Measurements from ENCODE around the gene CD58.
"Not testable (repeated sequence)": the region's sequence is repeated elsewhere in the genome, so short reads cannot be mapped to it uniquely, and the experiment has no call there.

The CD58 gene

DNA sequence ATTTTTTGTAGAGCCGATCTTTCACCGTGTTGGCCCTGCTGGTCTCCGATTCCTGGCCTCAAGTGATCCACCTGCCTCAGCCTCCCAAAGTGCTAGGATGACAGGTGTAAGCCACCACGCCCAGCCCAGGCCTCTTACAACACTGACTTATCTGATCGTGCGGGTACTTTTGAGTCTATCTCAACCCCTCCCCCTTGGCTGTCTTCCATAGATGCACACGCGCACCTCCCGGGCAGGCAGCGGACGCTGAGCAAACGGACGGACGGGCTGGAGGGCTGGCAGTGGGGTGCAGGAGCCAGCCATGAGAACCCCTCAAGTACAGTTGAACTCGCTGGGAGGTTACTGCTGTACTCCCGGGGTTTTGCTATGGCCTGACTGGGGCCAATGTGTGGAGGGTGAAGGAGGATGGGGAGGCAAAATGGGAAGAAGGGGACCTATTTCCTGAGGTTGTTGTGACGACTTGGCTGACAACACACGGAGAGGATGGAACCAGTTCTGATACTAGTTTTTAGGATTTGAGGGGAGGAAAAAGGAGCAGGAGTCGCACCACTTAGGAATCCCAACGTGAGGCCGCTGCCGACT, 959 bp downstream of the CD58 start:
- DNase-seq = no peak

DNA sequence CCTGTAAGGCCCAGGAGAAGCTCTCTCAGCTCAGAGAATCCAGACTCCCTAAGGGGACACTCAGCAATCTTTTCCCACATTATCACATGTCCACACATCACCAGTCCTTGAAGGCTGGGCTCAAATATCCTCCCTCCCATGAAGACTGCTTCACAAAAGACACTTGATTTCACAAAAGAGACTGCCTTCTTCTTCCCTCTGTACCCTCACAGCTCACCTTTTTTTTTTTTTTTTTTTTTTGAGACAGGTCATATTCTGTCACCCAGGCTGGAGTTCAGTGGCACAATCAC, 1.5 kb downstream of the CD58 start:
- DNase-seq = no peak

DNA sequence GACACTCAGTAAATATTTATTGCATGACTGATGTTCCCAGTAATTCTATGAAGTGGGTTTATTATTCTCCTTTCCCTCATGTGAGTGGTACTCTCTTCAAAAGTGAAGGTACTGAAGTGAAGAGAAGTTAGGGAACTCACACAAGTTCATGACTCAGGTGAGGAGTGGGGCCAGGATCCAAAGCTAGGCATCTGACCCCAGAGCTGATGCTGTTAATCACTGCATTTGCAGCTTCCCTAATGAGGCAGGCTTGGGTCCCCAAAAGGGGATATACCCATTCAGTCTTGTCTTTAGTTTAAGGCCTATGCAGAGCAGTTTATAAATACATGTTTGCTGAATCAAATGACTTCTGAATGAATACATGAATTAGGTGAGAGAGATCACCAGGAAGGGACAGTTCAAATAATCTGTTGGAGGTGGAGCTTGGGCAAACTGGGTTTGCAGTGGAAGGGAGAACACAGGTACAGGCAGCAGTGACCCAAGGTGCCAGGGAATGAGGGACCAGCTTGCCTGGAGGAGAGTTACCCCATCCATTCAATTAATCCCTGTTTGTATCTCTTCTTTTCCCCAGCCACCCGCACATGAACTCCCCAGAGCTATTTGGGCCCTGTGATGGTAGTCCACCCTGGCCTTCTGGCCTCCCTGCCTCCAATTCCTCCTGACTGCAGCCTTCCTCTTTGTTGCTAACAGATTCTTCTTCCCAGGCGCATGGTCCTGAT, 2.0 kb downstream of the CD58 start:
- no peak for DNase-seq

DNA sequence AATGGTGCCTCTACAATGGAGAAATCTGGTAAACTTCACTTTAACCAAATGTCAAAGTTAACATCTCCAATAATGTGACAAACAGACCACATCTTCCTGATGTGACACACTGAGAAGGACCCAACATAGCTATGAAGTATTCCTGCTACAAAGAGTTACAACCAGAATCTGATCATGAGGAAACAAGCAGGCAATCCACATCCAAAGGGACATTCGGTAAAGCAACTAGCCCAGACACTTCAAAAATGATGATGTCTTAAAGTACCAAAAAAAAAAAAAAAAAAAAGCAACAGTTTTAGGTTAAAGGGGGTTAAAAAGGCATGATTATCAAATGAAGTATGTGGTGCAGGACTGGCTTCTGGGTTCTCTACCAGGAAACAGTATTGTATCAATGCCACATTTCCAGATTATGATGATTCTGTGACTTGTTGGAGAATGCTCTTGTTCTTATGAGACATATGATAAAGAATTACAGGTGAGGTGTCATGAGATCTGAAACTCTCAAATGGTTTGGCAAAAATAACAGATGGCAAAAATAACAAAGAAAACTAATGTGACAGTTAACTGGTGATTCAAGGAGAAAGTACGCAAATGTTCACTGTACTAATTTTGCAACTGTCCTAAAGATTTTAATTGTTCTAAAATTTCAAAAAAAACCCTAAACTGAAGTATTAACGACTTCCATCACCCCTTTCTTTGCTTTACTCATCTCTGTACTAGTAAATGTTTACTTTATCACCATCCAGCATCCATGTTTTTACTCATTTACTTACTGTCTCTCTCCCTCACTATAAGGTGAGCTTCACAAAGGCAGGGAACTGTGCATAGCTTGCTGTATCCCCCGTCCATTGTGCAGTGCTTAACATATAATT, 2.8 kb downstream of the CD58 start:
- no peak for DNase-seq

DNA sequence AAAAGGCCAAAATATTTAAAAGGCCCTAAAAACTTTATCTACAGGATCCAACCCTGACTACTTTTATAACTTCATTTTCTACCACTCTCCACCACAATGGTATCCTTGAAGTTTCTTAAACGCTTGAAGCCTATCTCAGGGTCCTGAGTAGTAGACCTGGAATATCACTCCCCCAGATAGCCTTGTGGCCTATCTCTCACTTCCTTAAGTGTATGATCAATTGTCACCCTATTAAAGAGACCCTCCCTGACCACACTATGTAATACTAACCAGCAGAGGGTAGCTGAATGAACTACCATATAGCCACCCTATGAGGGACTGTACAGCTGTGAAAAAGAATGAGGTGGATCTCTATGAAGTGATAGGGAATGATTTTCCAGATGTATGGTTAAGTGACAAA, 5.6 kb downstream of the CD58 start:
- no peak for DNase-seq

DNA sequence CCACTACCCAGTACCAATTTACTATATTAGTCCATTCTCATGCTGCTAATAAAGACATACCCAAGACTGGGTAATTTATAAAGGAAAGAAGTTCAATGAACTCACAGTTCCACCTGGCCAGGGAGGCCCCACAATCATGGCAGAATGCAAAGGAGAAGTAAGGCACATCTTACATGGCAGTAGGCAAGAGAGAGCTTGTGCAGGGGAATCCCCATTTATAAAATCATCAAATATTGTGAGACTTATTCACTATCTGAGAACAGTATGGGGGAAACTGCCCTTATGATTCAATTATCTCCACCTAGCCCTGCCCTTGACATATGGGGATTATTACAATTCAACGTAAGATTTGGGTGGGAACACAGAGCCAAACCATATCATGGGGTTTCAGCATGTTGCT, 6.4 kb downstream of the CD58 start:
- no peak for DNase-seq

DNA sequence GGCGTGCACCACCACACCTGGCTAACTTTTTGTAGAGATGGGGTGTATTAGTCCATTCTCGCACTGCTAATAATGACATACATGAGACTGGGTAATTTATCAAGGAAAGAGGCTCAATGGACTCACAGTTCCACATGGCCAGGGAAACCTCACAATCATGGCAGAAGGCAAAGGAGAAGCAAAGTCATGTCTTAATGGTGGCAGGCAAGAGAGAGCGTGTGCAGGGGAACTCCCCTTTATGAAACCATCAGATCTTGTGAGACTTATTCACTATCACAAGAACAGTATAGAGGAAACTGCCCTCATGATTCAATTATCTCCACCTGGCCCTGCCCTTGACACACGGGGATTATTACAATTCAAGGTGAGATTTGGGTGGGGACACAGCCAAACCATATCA, 8.4 kb downstream of the CD58 start:
- DNase-seq = not testable (repeated sequence)

DNA sequence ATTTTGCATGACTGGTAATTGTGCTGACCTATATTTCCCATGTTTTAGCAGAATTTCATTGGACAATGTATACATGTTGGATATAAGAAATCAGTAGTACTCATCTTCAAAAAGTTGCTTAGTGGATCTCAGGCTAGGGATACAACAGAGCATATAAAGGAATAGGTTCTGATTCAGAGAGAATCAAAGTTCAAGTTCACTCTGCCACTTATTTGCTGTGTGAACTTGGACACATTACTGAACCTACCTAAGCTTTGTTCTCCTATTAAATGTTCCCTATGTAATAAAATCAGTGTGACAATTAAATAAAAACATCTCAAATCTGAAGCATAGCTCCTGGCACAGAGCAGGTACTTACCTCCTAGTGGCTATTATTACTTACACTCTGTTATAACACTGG, 9.3 kb downstream of the CD58 start:
- no peak for DNase-seq

DNA sequence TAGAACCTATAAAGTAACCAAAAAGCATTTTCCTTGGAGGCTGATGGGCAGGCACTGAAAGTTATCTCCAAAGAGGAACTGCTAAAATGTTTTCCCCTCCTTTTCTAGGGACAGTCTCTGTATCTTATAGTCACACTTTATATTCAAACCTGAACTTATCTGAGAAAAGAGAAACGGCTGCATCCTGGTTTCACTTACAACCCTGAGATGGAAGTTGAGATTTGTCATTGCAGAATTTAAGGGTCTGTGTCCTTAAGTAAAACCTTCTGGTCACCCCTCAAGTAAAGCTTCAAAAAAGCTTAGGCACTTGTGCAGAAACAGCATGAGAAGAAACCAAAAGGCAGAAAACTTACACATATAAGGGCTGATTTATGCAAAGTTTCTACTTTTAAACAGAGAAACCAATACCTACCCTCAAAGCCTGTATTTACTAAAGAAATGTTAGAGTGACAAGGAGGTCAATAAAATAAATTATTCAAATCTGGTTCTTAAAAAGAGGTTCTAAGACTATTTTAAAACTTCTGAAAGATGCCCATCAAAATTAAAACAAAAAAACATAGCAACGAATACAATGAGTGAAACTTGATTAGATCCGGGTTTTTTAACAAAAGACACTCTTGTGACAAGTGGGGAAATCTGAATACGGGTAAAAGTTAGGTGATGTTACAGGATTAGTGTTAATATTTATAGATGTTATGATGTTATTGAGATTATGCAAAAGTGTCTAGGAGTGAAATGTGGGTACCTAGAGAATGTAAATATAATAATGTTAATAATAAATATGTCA, 9.9 kb downstream of the CD58 start:
- DNase-seq = no peak

DNA sequence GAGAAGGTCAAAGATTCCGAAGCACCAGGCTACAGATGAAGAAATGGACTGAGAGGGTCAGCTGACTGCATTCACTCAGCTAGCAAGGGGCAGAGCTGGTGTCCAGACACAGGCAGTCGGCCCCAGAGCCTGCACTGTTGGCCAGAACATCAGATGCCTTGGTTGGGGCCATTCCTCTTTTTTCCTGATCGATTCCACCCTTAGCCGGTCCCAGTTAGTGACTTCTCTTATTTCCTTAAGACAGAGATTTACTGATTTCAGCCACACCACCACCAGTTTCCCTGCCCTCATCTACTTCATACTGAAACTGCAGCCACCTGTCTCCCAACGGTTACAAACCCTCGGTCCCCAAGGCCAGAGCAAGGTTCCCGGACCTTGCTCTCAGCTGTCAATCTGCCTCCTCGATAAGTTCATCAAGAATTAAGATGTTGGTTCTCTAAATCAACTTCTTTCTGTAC, 11.5 kb downstream of the CD58 start:
- no peak for DNase-seq

DNA sequence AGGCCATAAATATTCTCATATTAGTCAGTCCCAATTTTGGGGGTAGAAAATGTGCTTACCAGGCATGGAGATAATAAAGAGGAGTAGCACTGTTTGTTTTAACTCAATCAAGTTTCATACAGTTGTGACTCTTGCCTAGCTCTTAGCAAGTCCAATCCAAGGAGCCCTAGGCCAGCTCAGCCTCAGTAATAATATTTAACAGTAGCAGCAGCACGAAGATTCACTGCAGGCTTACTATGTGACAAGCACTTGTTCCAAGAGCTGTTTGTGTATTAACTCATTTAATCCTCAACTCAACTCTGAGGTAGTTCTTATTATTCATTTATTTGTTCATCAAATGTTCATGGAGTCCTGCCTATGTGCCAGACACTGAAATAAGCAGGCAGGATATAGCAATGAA, 12.3 kb downstream of the CD58 start:
- DNase-seq = no peak

DNA sequence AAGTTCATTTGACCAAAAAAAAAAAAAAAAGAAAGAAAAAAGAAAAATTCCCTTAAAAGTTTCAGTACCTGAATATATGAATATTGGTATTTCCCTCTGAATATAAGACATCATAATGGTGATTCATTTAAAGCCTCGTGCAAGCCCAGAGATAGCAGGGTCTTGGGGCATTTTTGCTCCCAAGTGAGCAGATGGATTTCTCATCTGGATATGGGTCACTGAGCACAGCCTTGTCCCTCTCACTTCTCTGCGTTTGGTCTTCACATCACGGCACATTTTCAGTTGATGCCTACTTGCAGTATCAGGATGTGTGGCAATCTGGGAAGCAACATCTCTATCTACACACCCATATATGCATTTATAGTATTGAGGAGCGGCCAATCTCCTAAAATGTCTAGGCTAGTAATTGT, 12.7 kb downstream of the CD58 start:
- DNase-seq = no peak

DNA sequence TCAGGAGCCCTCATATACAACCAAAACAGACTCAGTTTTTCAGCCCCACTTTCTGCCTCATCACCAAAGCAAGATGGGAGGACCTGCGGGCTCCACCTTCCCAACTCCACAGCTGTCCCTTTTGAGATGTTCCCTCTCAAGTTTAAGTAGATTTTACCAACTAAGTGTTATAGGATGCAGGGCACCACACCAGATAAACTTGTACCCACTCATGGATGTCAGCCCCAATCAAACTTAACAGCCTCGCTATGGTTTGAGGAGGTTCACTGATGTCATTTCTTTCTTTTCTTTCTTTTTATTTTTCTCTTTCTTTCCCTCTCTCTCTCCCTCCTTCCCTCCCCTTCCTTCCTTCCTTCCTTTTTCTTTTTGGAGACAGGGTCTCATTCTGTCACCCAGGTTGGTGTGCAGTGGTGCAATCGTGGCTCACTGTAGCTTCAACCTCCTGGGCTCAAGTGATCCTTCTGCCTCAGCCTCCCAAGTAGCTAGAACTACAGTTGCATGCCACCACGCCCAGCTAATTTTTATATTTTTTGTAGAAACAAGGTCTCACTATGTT, 13.4 kb downstream of the CD58 start:
- DNase-seq = no peak

DNA sequence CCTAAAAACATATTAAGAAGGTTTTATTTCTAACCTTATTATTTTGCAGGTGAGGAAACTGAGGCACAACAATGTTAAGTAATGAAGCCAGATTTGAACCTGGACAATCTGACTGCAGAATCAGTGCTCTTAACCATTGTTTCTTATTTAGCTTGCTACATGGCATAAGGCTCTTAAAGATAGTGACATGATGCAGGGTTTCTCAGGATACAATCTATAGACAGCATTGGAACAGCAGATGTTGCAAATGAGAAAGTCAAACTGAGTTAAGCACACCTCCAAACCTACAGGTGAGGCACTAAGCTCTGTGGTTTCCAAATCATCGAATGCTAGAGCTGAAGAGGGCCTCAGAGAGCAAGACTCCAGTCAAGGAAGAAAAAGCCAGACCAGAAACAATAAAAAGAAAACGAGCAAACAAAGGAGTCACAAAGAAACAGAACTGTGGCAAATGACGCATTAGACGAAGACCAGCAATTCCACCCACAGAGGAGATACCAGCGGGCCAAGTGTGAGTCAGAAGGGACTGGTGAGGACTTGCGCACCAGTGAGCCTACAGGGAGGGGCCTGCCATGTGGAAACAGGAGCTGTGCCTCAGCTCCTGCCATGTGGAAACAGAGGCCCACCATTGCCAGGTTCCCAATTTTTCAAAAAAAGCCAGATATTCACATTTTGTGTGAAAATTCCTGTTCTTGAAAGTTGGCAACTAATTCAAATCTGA, 14.4 kb downstream of the CD58 start:
- no peak for DNase-seq

DNA sequence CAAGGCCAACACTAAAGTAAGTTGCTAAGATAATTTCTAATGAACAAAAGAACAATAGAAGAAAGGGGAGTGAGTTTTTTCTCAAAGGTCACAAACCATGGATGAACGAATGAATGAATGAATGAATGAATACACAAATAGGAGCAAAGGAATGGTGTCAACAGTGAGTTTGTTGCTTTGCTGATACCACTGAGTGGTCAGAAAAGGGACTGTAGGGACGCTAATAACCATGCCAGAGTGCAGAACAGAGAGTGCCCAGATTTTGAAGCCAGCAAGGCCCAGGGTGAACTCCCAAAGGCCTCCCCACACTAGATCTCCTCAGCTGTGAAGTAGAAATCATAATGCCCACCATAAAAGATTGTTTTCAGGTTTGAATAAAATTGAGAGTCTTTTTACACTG, 15.9 kb downstream of the CD58 start:
- DNase-seq = no peak

DNA sequence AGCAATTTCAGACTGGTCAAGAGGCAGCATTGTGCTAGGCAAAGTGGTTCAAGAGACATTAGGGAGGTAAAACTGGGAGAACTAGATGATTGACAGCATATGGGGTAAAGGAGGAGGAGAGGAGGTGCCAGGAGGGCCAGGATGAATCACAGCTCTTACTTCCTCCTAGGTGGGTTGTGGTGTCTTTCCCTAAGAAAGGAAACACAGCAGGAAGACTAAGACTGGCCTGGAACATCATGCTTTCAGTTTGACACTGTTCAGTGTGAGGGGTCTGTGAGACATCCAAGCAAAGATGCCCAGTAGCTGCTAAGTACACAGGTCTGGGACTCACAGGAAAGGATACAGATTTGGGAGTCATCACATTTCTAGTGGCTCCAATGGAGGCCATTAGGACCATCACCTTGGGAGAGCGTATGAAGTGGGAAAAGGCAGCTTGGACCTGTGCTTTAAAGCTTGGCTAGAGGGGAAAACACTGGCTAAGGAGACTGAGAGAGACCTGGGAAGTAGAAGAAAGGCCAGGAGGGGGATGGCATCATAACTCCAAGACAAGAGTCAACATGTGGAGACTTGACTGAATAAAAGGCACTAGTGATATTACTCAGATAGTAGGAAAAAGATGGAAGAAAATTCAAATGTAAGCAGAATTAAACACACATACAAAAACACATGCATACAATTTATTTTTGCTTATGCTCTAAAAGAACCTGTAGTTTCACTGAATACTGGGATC, 17.3 kb downstream of the CD58 start:
- DNase-seq = no peak

DNA sequence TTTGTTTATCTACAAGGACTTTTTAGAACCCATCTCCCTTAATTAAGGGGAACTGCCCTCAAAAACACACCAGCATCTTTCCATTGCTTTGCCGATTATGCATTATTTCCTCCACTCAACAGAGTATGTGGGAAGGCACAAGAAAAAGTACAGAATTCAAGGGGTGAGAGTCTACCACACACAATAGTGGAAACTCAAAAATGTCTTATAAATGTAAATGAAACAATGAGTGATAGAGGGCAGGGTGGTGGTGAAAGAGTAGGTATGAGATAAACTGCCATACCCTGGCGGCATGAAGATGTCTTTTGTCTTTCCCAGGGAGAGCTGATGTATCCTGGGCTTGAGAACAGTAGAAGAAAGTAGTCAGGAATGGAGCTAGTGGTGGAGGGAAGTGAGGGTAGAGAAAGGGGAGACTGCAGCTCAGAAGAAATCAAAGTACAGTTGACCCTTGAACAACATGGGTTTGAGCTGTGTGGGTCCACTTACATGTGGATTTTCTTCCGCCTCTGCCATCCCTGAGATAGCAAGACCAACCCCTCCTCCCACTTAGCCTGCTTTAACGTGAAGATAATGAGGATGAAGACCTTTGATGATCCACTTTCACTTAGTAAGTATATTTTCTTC, 24.4 kb downstream of the CD58 start:
- DNase-seq = no peak

DNA sequence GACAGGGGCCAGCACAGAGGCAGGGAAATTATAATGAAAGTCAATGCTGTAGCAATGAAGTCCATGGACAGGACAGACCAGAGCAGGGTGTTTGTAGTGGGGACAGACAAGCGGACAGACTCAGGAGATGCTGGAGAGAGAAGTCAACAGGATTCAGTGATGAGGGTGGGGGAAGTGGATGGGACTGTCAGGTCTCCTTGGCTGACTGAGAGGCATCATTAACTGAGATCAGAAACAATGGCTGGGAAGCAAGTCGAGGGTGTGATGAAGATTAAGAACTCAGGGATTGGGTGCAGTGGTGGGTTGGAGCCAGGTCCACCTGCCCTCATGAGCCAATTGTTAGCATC, 25.5 kb downstream of the CD58 start:
- no peak for DNase-seq

DNA sequence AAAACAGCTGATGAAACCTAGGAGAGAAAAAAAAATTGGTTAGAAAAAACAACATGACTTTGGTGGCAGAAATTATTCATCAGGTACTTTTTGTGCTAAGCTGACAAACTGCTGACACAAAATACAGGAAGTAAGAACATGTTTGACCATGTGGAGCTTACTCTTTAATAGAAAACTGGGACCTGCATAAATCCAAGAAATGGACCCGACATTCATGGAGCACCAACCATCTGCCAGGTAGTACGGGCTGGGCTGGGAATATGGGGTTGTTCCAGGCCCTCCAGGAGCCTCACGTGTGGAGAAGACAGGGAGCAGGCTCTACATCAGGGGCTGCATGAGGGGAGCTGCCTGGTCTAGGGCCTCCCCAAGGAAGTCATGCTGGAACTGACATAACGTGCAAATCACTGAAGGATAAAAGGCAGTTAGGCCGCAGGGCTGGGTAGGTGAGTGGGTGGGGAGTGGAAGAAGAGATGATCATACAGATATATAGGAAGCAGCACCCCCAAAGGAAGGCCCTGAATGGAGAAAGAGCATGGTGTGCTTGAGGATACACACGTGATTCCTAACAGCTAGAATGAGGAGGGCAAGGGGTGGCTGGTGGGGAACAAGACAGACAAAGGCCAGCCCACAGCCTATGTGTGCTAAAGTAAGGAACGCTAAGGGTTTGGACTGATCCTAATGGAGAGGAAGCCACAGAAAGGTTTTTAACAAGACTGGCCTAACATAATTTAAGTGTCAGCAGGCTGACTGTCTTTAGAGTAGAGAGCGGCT, 26.1 kb downstream of the CD58 start:
- no peak for DNase-seq

DNA sequence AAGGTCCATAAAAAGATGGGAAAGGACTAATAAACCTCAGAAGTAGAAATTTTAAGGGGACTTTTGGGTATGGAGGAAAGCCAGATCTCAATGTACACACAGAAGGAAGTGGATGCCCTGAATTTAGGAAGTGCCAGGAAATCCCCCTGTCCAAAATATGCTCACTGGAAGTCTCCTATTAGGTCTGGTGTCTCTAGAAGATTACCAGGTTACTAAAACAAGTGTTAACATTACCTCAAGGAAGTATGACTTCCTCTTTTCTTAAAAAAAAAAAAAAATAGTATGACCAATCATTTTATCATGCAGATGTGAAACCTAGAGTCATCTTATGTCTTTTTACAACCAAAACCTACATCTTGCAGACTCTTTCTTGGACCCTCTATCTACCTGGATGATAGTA, 30.7 kb downstream of the CD58 start:
- DNase-seq = no peak

DNA sequence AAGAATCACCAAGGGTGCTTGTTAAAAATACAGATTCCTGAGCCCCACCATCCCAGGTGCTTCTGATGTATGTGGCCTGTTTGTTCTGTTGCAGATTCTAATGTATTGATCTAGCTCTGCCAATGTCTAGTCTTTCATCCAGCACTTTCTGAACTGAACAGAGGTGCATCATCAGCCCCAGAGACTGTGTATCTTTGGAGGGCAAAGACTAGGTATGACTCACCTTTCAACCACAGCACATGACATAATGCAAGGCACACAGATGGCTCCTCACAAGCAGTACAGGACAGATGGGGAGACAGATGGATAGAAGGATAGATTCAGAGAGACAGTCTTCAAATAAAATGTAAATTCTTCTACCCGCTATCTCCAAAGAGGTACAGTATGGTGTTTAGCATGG, 32.3 kb downstream of the CD58 start:
- DNase-seq = no peak

All from NCI-H187 (cell line).